ENCODE results near the gene TMC2.

GRCh38 chr20:2619961-2620595 lies 83.7 kb downstream of the TMC2 start:
- TF ChIP-seq, protein P1, sequence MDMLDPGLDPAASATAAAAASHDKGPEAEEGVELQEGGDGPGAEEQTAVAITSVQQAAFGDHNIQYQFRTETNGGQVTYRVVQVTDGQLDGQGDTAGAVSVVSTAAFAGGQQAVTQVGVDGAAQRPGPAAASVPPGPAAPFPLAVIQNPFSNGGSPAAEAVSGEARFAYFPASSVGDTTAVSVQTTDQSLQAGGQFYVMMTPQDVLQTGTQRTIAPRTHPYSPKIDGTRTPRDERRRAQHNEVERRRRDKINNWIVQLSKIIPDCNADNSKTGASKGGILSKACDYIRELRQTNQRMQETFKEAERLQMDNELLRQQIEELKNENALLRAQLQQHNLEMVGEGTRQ (IDR thresholded peaks at IDR 0.05; ENCODE audit: low read depth, low read length): no peak
- TF ChIP-seq ELK1 (IDR thresholded peaks at IDR 0.05; ENCODE audit: borderline replicate concordance, low read depth, low read length): no peak
- no peak for TF ChIP-seq RAD21 (IDR thresholded peaks at IDR 0.05; ENCODE audit: low read length)
- no peak for TF ChIP-seq CTCF (conservative IDR thresholded peaks at IDR 0.05; ENCODE audit: low read depth, low read length)
- TF ChIP-seq CEBPB (IDR thresholded peaks at IDR 0.05; ENCODE audit: low read depth, low read length): no peak
- TF ChIP-seq POLR2A (IDR thresholded peaks at IDR 0.05; ENCODE audit: low read depth, low read length): no peak
- no peak for TF ChIP-seq NFE2L2 (IDR thresholded peaks at IDR 0.05; ENCODE audit: low read depth, low read length)
